Endothelial cell of umbilical vein (primary cell): ENCODE data around the gene ASB8.

Source experiments
- CTCF ChIP-seq, 2 donors: IDR thresholded peaks; 1 replicate in 1 of 2; 2 replicates in 1 of 2; pipeline ENCODE4 v1.5.1; 2011; ENCODE audit warnings: low read length in 2 of 2, mild to moderate bottlenecking in 2 of 2, moderate library complexity in 2 of 2, control low read depth in 1 of 2, inconsistent platforms in 1 of 2, low read depth in 1 of 2; ENCODE audit not compliant: insufficient read depth in 1 of 2; ENCODE audit errors: extremely low read depth in 1 of 2
- EZH2 ChIP-seq: IDR thresholded peaks from 2 replicates; pipeline ENCODE4 v1.6.1; 2012; ENCODE audit warnings: borderline replicate concordance, low read depth, mild to moderate bottlenecking, moderate library complexity, low read length, inconsistent platforms; ENCODE audit not compliant: severe bottlenecking
- GATA2 ChIP-seq: IDR thresholded peaks from 2 replicates; pipeline ENCODE4 v1.7.0; 2011; ENCODE audit warnings: low read depth, mild to moderate bottlenecking, moderate library complexity, mixed read lengths, low read length; ENCODE audit not compliant: insufficient read length, insufficient read depth
- POLR2A ChIP-seq: IDR thresholded peaks from 2 replicates; pipeline ENCODE4 v1.6.1; 2012; ENCODE audit warnings: low read depth, mild to moderate bottlenecking, control low read depth, low read length
- POLR2AphosphoS5 ChIP-seq: IDR thresholded peaks from 2 replicates; pipeline ENCODE4 v1.6.1; 2012; ENCODE audit warnings: low read depth, mild to moderate bottlenecking, control low read depth, low read length, moderate library complexity; ENCODE audit not compliant: insufficient read depth

- no peak for TF ChIP-seq CTCF (IDR thresholded peaks at IDR 0.05; ENCODE audit: extremely low read depth in 1 of 2, insufficient read depth in 1 of 2, low read depth in 1 of 2, low read length in 2 of 2)
- no peak for TF ChIP-seq POLR2A
- TF ChIP-seq GATA2 = no peak
- no peak for TF ChIP-seq EZH2
- TF ChIP-seq POLR2AphosphoS5 = no peak
These were observed 45.9 kb upstream of the ASB8 start, which contains the start of gene OR10AD1 for GRCh38 chr12:48203192-48203591.
